Smooth muscle cell (in vitro differentiated cells): ENCODE results near the gene OR2F1. TPM values are rescaled to one million over a fixed set of nuclear protein-coding genes. Genes with fewer than 3 reads are reported as not detected.

Experiments used
- DNase-seq: peaks from one replicate; lab custom pipeline; 2025; ENCODE audit not compliant: unreplicated experiment; lab: John Stamatoyannopoulos, UW
- H2AFZ ChIP-seq: fragments of 200-600 bp; sonication (generic); 2 replicates; pipeline ENCODE4 v1.6.0; 2016; ENCODE audit warnings: antibody characterized with exemption, low read depth, mild to moderate bottlenecking
- H3F3A ChIP-seq: fragments of 200-600 bp; sonication (generic); 2 replicates; pipeline ENCODE4 v1.6.0; 2017; ENCODE audit warnings: antibody characterized with exemption, low read depth
- H3K27ac ChIP-seq: fragments of 200-600 bp; sonication (generic); 2 replicates; pipeline ENCODE4 v1.5.1; 2016; ENCODE audit warnings: low read depth, mild to moderate bottlenecking
- H3K27me3 ChIP-seq: fragments of 200-600 bp; sonication (generic); 2 replicates; pipeline ENCODE4 v1.6.1; 2016; ENCODE audit warnings: low read depth, mild to moderate bottlenecking
- H3K36me3 ChIP-seq: fragments of 200-600 bp; sonication (generic); 2 replicates; pipeline ENCODE4 v1.5.1; 2016; ENCODE audit warnings: low read depth
- H3K4me1 ChIP-seq: fragments of 200-600 bp; sonication (generic); 2 replicates; pipeline ENCODE4 v1.5.1; 2016; ENCODE audit warnings: low read depth
- H3K4me2 ChIP-seq: fragments of 200-600 bp; sonication (generic); 2 replicates; pipeline ENCODE4 v1.6.0; 2016; ENCODE audit warnings: mild to moderate bottlenecking
- H3K4me3 ChIP-seq: fragments of 200-600 bp; sonication (generic); 2 replicates; pipeline ENCODE4 v1.5.1; 2016; ENCODE audit warnings: mild to moderate bottlenecking
- H3K79me2 ChIP-seq: fragments of 200-600 bp; sonication (generic); 2 replicates; pipeline ENCODE4 v1.6.0; 2016; ENCODE audit warnings: low read depth, mild to moderate bottlenecking
- H3K9ac ChIP-seq: fragments of 200-600 bp; sonication (generic); 2 replicates; pipeline ENCODE4 v1.6.0; 2016; ENCODE audit warnings: low read depth
- H3K9me3 ChIP-seq: fragments of 200-600 bp; sonication (generic); replicated peaks from 2 replicates; pipeline ENCODE4 v1.5.1; 2016; ENCODE audit warnings: low read depth
- H4K20me1 ChIP-seq: fragments of 200-600 bp; sonication (generic); 2 replicates; pipeline ENCODE4 v1.6.0; 2016; ENCODE audit warnings: low read depth
- CTCF ChIP-seq: fragments of 200-600 bp; sonication (generic); IDR thresholded peaks from 2 replicates; pipeline ENCODE4 v1.5.1; 2017; ENCODE audit warnings: borderline replicate concordance, mild to moderate bottlenecking, antibody characterized with exemption; ENCODE audit not compliant: insufficient read depth, poor library complexity, severe bottlenecking
- WGBS: methylation state at CpG from one replicate; pipeline ENCODE4 v1.1.7; 2016; ENCODE audit warnings: low lambda C conversion rate; 5-methylcytosine and 5-hydroxymethylcytosine counted together
- polyA plus RNA-seq: library from polyadenylated mRNA; unstranded; fragments of >200 nt; fragmentation: Nextera tagmentation; extraction: Ambion mirVana; gene quantifications from 2 replicates; pipeline ENCODE4 v1.2.1, GENCODE V29; 2016
- total RNA-seq: library from RNA; depleted of rRNA; stranded (reverse); fragments of >200 nt; gene quantifications from 2 replicates; pipeline ENCODE4 v1.2.3, GENCODE V29; 2014

OR2F1 gene
- total and polyA plus RNA-seq, 2 experiments from 2014 or later, result not detected

GRCh38 chr7:143913945-143914615, 40.6 kb upstream of the OR2F1 start:
- no peaks in the 10 kb centered on the region for H3K79me2 ChIP-seq
- no peak for TF ChIP-seq CTCF
- no peak for DNase-seq
- no peak overlapping the region for H3K4me3 ChIP-seq
- no peaks in the 10 kb centered on the region for H3K27me3 ChIP-seq
- H3K9ac ChIP-seq, result no peak overlapping the region
- H2AFZ ChIP-seq, result no peak overlapping the region
- H3F3A ChIP-seq, result peaks cover 16% of the 10 kb centered on the region
- H3K4me1 ChIP-seq, result no peaks in the 10 kb centered on the region
- 95% methylated on average over 3 of the region's 3 CpGs for WGBS
- H4K20me1 ChIP-seq, result no peaks in the 10 kb centered on the region
- H3K36me3 ChIP-seq, result no peaks in the 10 kb centered on the region
- no peaks in the 10 kb centered on the region for H3K9me3 ChIP-seq
- no peak overlapping the region for H3K4me2 ChIP-seq
- no peak overlapping the region for H3K27ac ChIP-seq

DNA sequence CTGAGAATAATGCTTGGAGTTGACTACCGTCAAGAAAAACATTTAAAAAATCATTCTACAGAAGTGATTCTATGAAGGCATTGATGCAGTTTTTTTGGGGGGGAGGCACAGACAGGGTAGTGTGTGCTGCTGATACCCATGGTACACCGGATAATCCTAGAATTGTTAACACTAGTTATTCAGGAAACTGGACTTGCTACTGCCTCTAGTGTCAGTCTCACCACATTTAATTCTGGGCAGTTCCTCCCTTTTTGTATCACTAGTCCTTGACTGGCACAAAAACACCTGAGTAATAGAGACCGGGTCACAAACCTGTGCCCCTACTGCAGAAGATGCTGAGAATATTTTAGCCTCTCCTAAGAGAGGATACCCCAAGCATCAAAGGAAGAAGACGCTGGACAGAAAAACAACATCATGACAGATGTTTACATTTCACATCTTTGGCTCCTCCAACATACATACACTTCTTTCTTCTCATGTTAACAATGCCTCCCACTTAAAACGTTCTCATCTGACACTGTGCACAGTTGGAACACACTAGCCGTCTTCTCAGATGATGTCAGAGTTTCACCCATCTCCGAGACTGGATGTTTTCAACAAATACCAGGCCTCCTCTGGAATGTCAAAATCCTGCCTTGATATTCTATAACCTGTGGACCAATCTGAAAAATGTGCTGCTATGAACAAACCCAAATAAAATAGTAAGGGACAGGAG, 39.5 kb upstream of the OR2F1 start:
- no peak overlapping the region for H3K9ac ChIP-seq
- H3K79me2 ChIP-seq, result no peaks in the 10 kb centered on the region
- no peaks in the 10 kb centered on the region for H3K36me3 ChIP-seq
- no peak overlapping the region for H2AFZ ChIP-seq
- no peaks in the 10 kb centered on the region for H3K4me1 ChIP-seq
- H3K4me2 ChIP-seq, result no peak overlapping the region
- H3K9me3 ChIP-seq, result no peaks in the 10 kb centered on the region
- no peak for DNase-seq
- H3K27ac ChIP-seq, result no peak overlapping the region
- H3F3A ChIP-seq, result peaks cover 10% of the 10 kb centered on the region
- no peaks in the 10 kb centered on the region for H3K27me3 ChIP-seq
- WGBS, result 66% methylated on average over 7 of the region's 7 CpGs
- no peaks in the 10 kb centered on the region for H4K20me1 ChIP-seq
- H3K4me3 ChIP-seq, result no peak overlapping the region
- TF ChIP-seq CTCF, result no peak

DNA sequence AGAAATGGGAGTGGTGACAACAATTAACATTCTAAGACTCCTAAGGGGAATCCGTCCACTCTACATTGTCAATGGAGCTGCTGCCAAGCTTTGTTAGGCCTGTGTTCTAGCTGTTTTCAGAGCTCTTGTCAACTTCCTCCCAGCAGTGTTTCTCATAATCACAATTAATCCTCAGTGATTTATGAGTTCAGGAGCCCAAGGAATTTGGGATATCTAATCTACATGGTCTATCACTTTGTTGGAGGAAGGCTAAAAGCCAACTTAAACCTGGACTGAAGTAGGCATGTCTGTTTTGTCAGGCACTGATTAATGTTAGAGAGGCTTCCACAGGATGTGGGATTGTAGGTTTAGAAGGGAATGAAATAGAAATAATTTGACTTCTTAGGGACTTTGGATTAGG, 29.8 kb upstream of the OR2F1 start:
- no peaks in the 10 kb centered on the region for H3K79me2 ChIP-seq

More for the DNA sequence above, 29.8 kb upstream of the OR2F1 start:
- Histone ChIP-seq H3F3A (no peaks in the 10 kb centered on the region), H3K9ac (no peak overlapping the region), H3K4me3 (no peak overlapping the region), H2AFZ (no peak overlapping the region), H4K20me1 (no peaks in the 10 kb centered on the region), H3K4me1 (no peaks in the 10 kb centered on the region), H3K4me2 (no peak overlapping the region), H3K36me3 (no peaks in the 10 kb centered on the region), H3K27ac (peak overlapping the region; percentile 1), H3K27me3 (no peaks in the 10 kb centered on the region), H3K9me3 (no peaks in the 10 kb centered on the region)
- WGBS, result 54% methylated on average over 1 of the region's 1 CpG
- DNase-seq, result no peak
- TF ChIP-seq CTCF, result no peak
